COR-L47 (cell line): Measurements from ENCODE around the gene KICS2.
A peak's percentile ranks its signal among the peaks of the same experiment; 100 is the strongest.
"Not testable (repeated sequence)": the region's sequence is repeated elsewhere in the genome, so short reads cannot be mapped to it uniquely, and the experiment has no call there.

Experiments
- DNase-seq: peaks from one replicate; lab custom pipeline; 2025; lab: John Stamatoyannopoulos, UW

Gene KICS2

DNA sequence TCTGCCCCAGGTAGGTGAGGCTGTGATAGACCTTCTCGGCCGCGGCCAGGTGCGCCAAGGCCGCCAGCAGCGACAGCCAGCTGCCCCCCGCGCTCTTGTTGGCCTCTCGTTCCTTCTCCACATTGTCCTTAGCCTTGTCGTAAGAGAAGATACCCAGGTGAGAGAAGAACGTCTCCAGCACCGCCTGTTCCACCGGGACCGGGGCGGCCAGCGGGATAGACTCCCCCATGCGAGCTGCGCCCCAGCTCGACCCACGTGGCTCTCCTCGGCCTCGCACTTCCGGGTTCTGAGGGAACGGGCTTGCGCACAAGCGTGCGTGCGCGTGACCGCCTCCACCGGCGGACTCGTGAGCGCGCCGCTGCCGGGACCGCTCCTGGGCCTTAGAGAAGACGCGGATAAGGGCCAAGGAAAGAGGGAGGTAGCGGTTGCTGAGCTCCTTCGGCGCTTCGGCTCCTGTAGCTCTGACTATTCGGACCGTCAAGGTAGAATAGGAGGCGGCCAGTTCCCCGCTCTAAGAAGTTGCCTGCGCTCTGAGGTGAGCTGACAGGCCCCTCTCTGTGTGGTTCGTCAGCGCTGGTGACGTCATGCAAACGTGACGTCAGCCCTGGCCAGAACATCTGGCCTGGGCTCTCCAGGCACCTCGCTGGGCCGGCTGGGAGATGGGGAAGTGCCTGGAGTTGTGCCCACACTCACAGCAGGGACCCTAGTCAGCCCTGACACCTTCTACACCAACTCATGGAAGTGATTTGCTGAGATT lies at the start of gene KICS2:
Gene KICS2, minus strand, starts transcription at position 288 of the 757 bp plus-strand sequence. Its CDS starts 59 bp downstream, at position 229.
- DNase-seq, result peak; percentile 87

DNA sequence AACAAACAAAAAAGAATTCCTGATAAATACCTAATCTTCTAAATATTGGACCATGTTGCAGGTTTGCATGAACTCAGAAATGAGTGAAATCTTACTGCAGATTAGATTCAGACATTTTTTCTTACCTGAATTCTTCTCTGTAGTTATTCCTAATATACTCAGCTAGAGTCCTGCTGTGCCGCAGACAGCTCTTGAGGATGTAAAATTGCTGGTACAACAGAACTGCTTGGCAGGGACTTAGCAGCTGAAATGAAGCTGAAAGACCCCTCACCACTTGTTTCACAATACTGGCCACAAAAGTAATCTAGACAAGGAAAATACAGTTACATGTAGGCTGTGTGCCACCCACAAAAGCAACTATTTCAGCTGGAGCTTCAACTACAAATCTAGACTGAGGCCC lies 48.3 kb upstream of the KICS2 start:
- no peak for DNase-seq

DNA sequence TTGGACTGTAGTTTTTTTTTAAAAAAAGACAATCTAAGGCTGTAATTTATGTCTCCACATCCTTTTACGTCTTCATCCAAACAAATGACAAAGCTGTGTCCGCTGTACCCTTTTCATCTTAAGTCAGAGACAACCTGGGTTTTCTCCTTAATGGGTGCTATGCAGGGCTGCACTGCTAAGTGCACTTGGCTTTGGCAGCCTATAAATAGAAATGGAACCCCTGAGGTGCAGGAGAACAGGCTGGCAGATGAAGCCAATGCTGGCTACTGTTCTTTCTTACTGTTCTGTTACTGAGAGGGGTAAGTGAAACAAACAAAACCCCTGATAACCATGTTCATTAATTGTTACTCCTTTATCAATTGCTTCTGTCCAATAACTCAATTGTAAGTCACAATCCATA lies 47.1 kb upstream of the KICS2 start:
- DNase-seq, result no peak

DNA sequence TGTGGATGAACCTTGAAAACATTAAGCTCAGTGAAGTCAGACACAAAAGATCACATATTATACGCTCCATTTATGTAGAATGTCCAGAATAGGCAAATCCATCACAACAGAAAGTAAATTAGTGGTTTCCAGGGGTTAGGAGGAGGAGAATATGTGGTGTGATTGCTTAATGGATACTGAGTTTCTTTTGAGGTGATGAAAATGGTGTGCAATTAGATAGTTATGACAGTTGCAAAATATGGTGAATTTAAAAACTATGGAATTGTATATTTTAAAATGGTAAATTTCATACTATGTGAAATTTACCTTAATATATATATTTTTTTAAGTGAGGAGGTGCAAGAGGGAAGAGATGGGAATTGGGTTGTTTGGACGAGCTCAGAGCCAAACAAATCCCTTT lies 46.3 kb upstream of the KICS2 start:
- no peak for DNase-seq

DNA sequence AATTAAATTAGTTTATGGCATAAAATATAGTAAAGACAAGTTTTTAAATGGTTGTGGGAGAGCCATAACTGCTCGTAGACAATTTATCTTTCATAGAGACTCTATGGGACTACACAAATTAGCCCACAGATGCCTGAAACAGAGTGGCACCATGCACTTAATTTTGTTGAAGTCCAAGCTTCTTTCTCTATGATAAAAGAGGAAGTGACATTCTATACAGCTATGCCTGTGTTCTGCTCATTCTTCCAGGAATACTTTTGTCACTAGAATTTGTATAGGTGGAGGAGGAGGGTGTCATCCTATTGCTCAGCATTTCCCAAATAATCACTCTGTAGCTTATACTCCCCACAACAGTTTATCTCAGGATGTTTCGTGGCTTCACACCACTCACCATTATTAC lies 43.7 kb upstream of the KICS2 start:
- no peak for DNase-seq

DNA sequence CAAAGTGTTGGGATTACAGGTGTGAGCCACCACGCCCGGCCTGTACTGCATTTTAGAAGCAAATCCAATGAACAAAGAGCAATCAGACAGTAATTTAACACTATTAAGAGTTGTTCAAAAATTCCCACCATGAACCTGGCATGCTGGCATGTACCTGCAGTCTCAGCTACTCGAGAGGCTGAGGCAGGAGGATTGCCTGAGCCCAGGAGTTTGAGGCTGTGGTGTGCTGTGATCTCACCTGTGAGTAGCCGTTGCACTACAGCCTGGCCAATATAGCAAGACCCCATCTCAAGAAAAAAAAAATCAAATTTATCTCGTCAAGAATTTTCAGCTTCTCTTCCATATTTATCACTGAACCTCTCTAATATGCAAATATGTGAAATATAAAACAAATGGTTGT lies 39.7 kb upstream of the KICS2 start:
- DNase-seq, result no peak

DNA sequence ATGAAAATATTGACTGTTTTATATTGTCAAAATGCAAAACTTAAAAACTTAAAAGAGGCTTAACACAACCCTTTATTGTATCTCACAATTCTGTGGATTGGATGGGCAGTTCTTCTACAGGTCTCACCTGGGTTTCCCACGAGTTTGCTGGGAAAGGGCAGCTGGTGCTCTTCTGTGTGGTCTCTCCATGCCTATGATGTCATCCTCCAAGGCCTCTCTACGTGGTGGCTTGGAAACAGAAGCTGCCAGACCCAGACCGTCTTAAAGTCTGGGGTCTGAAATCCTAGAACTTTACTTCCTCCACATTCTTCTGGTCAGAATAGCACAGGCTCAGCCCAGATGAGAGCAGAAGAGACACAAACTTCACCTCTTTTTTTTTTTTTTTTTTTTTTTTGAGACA lies 36.5 kb upstream of the KICS2 start:
- no peak for DNase-seq

DNA sequence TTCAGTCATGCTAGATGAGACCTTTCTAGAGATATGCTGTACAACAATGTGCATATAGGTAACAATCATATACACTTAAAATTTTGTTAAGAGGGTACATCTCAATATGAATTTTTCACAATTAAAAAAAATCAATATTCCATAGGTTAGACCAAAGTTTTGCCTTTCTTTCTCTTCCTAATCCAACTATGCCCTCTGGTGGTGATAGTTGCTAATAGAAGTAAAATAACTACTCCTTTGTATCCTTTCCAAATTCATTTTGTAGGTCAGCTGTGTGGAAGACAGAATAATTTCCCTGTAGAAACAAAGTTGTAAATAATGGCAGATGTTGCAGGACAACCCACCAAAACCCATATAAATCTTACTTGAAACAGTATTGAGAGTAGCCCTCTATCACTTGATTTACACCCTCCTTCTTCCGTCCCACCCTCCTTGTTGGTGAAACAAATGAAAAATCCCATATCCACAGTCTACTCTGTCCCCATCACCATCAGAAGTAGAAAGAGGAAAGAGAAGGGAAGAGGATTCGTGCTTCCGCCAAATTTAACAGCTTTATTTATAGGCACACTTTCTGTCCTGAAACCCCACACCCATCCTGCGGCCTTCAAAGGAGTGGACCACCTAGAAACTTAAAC lies 34.2 kb upstream of the KICS2 start:
- DNase-seq, result peak; percentile 61

DNA sequence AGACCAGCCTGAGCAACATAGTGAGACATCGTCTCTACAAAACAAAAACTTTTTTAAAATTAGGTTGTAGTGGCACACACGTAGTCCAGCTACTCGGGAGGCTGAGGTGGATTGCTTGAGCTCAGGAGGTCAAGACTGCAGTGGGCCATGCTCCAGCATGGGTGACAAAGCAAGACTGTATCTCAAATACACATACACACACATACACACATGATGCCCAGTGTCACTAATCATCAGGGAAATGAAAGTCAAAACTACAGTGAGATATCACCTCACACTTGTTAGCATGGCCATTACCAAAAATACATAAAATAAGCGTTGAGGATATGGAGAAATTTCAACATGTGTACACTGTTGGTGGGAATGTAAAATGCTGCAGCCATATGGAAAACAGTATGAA lies 33.2 kb upstream of the KICS2 start:
- no peak for DNase-seq

DNA sequence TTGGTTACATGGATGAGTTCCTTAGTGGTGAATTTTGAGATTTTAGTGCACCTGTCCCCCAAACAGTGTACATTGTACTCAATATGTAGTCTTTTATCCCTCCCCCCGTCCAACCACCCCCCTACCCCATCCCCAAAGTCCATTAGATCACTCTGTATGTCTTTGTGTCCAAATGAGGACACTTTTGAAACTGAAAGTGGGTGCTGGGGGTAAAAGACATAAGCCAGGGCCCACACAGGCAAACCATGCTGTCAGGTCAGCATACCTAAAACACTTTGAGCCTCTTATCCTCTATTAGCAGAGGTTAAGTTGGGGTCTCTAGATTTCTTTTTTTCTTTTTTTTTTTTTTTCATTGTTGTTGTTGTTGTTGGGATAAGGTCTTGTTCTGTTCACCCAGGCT lies 31.3 kb upstream of the KICS2 start:
- no peak for DNase-seq

DNA sequence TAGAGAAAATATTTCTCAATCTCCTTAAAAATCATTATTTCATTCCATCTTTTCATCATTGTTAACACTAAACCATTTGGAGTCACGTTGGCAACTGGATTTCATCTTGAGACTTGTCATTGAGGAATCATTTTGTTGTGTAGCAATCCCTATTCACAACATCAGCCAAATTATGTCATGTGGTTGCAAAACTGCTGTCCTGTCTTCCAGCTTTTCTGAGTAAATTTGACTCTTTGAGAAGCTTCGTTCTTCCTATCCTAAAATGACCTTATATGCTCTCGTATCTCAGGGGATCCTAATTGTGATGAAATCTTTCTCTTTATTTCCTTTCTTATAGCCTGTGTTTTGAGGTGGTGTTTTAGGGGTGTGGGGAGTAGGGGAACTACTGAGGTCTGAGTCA lies 30.6 kb upstream of the KICS2 start:
- DNase-seq, result no peak

DNA sequence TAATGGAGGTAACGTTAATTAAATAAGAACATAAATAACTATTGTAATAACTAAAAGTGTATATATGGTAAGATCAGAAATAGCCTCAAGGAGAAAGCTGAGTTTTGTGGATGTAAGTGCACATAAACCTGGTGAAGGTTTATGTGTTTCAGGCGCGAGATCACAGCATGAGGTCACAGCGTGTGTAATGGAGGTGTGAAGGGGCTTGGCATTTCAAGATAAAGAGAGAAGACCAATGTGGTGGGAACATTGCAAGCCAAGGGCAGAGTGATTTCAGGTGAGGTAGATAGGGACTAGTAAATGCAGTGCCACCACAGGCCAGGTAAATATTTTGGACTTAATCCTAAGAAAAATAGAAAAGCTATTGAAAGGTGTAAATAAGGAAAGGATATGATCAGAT lies 21.7 kb upstream of the KICS2 start:
- no peak for DNase-seq

DNA sequence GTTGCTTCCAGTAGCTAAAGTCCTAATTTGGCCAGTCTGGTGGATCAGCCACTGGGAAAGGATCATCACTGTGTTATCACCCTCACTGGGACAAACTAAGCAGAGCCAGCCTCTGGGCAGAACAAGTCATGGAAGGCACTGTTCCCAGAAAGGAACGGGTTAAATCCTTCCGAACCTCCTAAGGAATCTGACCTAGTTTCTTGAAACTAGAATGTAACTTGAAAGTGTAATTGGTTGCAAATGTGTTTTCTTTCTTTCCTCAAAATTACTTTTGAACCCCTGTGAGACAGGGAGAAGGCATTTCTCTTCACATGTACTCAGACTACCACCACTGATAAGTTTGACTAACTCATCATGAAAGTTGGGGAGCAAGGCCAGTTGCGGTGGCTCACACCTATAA lies 18.7 kb upstream of the KICS2 start:
- no peak for DNase-seq

DNA sequence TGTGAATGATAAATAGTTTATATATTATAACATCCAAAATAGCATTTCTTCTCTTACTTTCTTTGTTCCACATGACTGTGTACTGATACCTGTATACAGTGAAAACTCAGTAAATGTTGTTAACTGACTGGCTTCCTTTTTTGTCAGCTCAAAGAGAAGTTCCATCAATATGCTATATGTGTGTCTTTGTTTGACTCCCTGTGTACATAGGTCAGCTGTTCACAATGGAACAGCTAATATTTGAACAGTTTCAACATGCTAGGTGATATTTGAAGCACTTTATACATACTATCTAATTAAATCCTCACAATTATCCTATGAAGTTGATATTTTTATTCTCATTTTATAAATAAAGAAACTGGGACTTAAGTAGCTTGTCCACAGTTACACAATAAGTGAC lies 15.3 kb upstream of the KICS2 start:
- DNase-seq, result no peak

DNA sequence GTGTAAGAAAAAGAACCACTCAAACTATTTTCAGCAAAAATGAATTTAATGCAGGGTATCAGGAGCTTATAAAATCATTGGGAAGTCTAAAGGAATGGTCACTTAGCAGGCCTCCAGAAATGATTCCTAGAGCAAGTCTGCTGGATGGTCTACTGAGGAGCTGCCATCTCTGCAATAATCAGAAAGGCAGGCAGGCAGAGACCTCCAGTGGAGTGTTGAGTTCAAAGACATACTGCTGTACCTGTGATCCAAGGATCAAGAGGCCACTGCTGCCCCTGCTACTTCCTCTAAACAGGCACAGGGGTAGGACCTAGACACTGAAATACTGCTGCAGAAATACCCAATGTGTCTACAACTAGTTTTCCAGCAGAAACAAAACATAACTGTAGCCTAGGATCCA lies 14.5 kb upstream of the KICS2 start:
- DNase-seq, result no peak

DNA sequence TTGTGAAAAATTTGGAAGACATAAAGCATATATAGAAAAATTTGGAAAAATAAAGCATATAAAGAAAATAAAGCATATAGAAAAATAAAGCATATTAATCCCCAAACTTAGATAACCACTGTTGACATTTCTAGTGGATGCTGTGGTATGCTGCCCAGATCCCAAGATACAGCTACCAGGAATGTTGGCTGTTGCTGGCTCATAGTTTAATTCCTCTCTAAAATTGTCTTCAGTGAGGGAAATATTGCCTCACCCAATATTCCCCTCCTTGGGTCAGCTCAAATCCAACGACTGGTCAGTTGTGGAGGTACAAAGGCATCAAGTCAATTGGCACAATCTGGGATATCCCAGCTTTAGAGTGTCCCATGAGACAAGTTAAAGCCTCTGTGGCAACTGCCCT lies 10.1 kb upstream of the KICS2 start:
- no peak for DNase-seq

DNA sequence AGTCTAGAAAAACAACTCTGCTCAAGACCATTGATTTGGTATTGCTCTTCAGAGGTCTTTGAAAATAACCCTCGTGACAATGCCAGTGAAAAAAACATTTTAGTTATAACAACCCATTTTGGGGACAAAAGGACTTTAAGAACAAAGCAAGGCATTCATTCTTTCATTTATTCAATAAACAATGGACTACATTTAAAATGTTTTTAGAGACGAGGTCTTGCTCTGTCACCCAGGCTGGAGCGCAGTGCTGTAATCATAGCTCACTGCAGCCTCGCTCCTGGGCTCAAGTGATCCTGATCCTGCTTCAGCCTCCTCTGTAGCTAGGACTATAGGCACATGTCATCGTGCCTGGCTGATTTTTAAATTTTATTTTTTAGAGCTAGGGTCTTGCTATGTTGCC lies 7.7 kb upstream of the KICS2 start:
- no peak for DNase-seq

DNA sequence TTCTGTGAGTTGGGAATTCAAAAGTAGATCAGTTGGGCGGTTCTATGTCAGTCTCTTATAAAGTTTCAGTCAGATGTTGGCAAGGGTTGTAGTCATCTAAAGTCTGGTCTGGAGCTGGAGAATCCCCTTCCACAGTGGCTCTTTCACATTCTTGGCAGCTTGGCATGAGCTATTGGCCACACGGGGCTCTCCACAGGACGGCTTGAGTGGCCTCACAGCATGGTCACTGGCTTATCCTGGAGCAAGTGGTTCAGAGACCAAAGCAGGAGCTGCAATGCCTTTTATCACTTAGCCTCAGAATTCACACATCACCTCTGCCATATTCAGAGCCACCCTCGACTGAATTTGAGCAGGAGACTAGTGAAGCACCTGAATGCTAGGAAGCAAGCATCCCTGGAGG lies 7.1 kb upstream of the KICS2 start:
- no peak for DNase-seq

DNA sequence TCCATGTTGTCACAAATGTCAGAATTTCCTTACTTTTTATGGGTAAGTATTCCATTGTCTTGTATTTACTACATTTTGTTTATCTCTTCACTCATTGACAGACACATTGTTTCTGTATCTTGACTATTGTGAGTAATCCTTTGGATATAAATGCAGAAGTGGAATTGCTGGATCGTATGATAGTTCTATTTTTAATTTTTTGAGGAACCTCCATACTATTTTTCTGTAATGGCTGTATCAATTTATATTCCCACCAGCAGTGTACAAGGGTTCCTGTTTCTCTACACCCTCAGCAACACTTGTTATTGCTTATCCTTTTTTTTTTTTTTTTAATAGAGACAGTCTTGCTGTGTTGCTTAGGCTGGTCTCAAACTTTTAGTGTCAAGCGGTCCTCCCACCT lies 3.5 kb upstream of the KICS2 start:
- DNase-seq, result no peak

DNA sequence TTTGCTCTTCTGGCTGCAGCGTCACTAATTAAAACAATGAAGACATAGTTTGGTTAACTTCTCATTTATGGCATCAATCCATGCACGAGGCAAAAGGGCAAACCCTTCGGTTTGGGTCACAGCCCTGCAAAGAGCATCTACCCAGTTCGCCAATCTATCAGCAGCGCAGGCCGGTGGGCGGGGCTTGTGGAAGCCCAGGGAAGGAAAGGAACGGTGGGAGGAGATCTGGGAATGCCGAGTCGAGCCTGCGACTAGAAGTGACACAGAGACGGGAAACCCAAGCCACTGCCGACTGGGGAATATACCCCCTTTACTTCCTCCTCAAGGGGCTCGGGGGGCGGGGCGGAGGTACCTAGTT lies 466 bp downstream of the KICS2 start:
- peak; percentile 82 for DNase-seq

DNA sequence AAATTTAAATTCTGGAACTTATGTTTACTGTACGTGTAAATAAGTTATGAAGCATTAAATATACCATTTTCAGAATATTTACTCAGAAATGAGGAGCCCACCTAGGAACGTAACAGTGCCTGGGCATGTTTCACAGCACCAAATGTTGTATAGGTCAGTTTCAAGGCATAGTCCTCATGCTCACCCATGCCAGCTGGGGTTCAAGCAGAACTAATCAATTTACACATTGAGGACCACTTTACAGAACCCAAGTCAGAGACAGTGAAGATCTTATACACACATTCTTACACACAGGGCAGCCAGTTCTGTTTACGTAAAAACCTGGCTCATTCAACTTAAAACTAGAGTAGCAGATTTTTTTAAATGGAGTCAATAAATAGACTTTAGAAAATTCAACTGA lies 2.0 kb downstream of the KICS2 start:
- no peak for DNase-seq

DNA sequence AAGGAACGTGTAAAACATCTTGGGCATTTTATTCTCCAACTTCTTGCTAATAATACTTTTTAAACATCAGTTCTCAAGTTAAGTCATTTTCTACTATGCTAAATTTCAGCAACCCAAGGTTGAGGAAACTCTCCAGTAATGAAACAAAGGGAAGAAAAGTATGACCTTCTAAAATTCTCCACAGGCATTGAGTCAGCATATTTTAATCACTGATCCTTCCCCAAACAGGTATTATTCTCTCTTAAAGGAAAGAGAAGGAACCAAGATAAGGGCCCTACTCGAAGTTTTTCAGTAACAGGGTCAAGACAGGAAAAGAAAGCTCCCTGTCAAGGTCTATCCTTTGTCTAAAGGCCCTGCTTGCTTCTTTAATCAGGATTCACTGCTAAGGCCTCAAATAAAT lies 3.0 kb downstream of the KICS2 start:
- DNase-seq, result no peak

DNA sequence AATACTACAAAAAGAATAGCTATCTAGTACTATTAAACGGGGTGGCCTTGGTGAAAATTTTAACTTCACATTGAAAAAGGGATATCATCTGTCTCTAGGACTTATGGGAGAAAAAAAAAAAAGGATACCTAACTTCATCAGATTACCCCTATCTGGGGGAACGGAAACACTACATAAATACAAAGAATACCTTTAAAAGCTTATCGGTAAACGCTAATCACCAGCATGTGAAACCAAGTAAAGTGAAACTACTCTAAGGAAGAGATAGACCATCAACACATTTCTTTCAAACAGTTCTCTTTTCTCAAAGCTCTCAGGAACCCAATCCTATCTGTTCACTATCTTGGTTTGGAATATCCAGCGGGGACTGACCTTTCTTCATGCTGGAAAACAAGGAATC lies 3.5 kb downstream of the KICS2 start:
- no peak for DNase-seq

DNA sequence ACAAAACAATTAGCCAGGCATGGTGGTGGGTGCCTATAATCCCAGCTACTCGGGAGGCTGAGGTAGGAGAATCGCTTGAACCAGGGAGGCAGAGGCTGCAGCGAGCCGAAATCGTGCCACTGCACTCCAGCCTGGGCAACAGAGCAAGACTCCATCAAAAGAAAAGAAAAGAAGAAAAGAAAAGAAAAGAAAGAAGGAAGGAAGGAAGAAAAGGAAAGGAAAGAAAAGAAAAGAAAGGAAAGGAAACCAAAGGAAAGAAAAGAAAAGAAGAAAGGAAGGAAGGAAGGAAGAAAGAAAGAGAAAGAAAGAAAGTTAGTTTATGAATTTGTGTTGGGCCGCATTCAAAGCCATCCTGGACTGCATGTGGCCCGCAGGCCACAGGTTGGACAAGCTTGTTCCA lies 4.5 kb downstream of the KICS2 start:
- not testable (repeated sequence) for DNase-seq
